HG03558 (cell line): ENCODE data around the gene OSBPL9.
"Not testable (repeated sequence)": the region's sequence is repeated elsewhere in the genome, so short reads cannot be mapped to it uniquely, and the experiment has no call there.

Experiments used
- ATAC-seq: cut with Tn5 transposase; IDR thresholded peaks from one replicate; pipeline ENCODE4 v1.9.1; 2021; ENCODE audit warnings: moderate number of reproducible peaks; ENCODE audit not compliant: unreplicated experiment; ENCODE audit errors: extremely low read depth

The OSBPL9 gene

DNA sequence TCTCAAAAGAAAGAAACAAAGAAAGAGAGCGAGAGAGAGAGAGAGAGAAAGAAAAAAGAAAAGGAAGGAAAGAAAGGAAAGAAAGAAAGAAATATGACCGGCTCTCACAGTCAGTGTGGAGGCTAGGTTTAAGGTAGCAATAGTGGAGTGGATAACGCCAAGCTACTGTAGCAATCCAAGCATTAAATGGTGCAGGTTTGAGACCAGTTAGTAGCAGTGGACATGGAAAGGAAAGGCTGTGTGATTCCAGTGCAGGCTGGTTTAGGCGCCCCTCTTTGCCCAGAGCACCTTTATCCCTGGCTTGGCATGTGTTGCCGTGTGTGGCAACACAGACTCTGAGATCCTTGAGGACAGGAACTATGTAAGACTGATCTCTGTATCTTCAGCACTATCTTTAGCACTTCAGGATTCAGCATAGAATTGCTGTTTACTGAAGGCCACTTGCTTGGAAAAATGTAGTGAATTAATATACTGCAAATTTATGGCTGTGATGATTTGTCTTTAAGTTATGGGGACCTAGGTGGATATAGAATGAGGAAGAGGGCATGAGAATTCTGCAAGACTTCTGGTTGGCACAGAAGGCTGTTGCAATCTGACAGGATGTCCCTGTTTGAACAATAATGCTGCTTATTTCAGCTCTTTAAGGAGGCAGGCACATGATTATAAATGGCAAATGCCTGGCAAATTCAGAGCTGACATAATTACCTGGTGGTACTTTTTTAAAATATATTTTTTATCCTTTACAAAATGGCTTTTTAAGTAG, 10.8 kb upstream of the OSBPL9 start:
- ATAC-seq, result no peak

DNA sequence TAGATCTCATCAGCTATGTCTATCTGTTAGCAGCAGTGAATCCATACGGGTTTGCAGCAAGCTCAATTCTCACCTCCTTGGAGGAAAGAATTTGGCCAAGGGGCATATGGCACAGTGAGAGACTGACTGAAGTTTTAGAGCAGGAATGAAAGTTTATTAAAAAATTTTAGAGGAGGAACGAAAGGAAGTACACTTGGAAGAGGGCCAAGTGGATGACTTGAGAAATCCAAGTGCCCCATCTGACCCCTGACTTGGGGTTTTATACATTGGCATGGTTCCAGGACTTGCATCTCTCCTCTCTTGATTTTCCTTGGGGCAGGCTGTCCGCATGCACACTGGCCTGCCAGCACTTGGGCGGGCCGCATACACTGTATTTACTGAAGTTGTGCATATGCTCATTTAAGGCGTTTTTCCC, 9.2 kb upstream of the OSBPL9 start:
- ATAC-seq, result no peak

DNA sequence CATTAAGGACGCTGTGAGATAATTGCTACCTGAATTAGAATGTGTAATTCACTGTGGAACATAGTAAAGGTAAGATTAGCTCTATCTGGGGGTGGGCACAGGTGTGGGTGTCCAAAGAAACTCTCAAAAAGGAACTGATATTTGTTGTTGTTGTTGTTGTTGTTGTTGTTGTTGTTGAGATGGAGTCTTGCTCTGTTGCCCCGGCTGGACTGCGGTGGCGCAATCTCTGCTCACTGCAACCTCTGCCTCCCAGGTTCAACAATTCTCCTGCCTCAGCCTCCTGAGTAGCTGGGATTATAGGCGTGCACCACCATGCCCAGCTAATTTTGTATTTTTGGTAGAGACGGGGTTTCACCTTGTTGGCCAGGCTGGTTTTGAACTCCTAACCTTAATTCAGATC, 6.8 kb upstream of the OSBPL9 start:
- ATAC-seq, result not testable (repeated sequence)

DNA sequence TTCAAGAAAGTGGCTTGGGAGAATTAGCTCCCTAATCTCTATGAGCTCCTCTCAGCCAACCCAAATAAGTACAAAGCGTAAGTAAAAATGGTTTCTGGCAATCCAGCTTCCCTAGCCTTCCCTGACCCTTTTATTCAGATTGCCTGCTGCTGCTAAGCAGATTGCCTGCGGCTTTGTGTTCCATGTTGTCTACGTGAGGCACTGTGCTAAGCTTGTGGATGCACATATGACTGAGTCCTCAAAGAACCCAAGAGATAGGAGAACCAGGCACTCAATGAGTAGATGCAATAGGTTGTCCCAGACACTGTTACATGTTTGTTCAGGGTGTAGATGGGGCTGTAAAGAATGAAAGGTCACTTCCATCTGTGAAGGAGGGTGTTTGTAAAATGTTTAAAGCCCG, 6.3 kb upstream of the OSBPL9 start:
- no peak for ATAC-seq

DNA sequence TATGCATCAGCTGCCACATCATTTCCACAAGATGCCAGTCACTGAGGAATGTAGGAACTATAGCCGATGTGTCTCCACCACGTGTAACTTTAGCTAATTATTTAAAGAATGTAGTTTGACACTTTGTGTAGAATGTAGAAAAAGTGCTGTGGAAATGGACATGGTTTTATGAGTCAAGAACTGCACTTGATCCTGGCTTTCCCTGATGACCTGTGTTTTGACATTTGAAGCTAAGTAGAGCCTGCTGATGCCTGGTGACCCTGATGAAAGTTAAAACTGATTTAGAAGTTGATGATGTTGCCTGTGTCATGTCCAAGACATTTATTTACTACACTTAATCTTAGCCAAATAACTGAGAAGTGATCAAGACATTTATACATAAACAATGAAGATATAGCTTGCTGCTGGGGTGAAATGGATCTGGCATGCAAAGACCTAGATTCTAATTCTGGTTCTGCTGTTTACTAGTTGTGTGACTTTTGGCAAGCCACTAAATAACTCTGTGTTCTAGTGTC, 4.4 kb upstream of the OSBPL9 start:
- ATAC-seq, result no peak

DNA sequence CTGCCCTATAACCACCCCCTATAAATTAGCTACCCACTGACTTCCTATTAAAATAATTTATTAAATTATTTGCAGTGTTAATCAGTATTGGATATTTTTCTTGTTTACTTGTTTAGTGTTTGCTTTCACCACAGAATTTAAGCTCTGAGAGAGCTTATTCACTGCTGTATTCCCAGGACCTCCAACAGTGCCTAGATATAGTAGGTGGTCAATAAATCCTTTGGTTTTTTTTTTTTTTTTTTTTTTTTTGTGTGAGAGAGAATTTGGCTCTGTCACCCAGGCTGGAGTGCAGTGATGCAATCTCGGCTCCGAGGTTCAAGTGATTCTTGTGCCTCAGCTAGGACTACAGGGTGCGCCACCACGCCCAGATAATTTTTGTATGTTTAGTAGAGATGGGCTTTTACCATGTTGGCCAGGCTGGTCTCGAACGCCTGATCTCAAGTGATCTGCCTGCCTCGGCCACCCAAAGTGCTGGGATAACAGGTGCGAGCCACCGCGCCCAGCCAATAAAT, 1.1 kb upstream of the OSBPL9 start:
- ATAC-seq, result no peak

DNA sequence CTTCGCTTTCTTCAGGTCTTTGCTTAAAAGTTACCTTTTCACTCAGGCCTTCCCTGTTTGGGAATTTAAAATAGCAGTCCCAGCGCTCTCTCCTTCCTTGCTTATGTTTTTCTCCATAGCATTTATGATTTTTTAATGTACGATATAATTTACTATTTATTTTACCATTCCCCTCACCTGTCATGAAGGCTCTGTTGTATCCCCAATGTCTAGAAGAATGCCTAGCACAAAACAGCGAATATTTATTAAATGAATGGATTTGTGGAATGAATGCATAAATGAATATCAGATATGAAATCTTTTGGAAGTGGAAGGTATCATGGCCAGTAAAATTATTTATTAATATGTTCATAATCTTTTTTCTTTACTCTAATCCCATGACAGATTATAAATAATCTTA, 402 bp upstream of the OSBPL9 start:
- no peak for ATAC-seq

DNA sequence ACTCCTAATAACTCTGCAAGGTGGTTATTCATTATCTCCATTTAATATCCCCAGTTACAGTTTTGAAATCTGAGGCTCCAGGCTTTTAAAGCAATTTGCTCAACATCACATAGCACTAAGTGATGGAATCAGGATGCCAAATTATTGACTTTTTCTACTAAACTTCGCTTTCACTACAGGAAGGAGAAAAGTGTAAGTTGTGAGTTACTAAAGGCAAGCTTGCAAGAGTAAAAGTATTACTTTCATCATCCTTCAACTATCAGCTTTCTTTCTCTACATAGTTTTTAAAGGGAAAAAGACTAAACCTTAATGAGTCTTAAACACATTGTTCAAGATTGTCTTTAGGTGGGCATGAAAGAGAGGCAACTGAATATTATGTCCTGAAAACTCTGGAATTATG, 1.8 kb downstream of the OSBPL9 start:
- no peak for ATAC-seq

DNA sequence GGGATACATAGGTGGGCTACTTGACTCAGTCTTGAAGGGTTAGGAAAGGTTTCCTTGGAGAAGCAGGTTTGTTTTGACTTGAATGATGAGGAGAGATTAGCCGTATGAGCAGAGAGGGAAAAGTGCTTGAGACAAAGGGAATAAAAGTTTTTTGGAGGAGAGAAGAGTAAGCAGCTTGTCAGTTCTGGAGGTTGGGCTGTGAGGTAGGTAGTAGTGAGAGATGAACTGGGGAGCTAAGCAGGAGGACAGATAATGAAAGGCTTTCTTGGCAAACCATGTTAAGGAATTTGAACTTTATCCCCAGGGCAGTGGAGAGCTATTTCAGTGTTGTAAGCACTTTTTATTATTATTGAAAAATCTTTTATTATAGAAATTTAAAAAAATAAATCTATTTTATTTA, 3.6 kb downstream of the OSBPL9 start:
- no peak for ATAC-seq

DNA sequence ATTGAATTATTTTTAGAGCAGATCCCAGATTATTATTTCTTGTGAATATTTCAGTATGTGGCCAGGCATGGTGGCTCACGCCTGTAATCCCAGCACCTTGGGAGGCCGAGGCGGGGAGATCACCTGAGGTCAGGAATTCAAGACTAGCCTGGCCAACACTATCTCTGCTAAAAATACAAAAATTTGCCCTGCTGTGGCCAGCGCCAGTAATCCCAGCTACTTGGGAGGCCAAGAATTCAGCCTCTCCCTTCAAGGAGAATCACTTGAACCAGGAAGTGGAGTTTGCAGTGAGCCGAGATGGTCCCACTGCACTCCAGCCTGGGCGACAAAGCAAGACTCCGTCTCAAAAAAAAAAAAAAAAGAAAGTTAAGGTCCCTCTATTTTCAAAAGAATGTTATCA, 4.3 kb downstream of the OSBPL9 start:
- ATAC-seq, result no peak

DNA sequence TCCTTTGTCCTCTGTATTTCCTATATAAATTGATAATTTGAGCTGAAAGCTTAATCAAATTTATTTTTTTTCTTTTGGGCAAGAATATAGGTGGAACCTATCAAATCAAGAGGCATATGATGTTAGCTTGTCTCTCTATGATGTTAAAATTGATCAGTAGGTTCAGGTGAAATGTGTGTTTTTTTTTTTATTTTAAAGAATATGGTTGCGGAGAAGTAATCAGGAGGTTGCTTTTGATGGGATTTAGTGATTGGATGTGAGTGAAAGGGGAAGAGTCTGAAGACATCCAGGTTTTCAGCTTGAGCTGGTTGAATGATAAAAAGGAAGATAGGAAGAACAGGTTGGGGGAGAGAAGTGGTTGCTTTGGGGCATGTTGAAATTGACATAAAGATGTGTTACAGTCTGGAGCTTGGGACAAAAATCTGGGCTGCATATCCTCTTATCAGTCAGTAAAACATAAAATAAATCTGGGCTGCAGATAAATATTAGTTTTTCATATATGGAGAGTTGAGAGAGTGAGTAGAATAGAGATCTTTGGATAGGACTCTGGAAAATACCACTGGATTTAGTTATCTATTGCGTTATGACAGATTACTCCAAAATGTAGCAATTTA, 5.1 kb downstream of the OSBPL9 start:
- no peak for ATAC-seq

DNA sequence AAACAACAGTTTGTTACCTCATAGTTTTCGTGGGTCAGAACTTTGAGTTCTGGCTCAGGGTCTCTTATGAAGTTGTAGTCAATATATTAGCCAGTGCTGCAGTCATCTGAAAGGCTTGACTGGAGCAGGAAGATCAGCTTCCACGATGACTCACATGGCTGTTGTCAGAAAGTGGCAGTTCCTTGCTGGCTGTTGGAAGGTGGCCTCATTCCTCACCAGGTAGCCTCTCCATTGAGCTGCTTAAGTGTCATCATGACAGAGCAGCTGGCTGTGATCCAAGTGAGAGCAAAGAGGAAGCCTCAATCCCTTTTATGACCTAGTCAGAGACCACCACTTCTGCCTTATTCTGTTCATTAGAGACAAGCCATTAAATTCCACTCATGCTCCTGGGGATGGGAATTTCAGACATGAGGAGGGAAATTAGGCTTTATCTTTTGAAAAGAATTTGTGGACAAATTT, 5.6 kb downstream of the OSBPL9 start:
- no peak for ATAC-seq

DNA sequence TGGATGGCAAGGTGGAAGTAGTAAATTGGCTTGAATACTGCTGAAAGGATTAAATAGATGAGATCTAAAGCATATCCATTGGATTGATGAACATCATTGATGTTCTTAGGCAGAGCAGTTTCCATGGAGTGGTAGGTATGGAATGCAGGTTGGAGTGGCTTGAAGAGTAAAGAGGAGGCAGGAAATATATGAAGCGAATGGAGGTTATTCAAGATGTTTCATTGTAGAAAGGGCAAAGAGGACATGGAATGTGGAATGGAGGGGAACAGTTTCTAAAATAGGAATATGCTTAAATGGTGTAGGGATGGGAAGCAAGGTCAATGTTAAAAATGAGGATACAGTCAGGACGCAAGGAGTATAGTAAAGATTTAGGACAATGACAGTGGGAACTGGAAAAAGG, 6.1 kb downstream of the OSBPL9 start:
- ATAC-seq, result no peak

DNA sequence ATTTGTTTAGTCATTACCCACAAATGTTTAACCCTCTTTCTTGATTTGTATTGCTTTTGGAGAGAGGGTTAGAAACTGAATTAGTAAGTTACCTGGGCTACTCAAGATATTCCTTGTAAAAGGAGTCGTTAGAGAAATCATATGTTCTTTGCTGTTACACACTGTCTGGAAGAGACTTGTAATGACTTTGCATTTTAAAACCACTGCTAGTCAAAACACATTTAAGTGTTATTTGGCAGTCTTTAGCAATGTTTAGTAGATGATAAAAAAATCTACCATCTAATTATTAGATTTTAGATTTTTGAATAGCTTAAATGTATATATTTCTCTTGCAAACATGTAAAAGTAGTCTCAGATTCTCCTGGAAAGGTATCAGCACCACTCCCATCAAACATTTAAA, 6.6 kb downstream of the OSBPL9 start:
- no peak for ATAC-seq

DNA sequence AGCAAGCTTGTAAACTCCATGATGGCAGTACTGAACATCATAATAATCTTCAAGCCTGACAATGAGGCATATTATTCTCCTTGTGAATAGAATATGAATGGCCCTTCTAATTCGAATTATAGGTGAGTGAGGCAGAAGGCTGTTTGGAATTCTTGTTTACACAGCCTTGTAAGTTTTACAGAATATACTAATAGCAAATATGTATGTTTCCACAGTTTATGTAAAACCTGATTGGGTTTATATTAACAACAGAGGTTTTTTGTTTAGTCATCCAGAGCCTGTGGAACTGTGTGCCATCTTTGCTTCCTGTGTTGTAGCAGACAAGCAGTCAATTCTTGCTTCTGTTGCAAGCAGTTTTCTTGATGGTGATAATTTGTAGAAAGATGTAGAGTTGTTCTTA, 8.0 kb downstream of the OSBPL9 start:
- ATAC-seq, result no peak

DNA sequence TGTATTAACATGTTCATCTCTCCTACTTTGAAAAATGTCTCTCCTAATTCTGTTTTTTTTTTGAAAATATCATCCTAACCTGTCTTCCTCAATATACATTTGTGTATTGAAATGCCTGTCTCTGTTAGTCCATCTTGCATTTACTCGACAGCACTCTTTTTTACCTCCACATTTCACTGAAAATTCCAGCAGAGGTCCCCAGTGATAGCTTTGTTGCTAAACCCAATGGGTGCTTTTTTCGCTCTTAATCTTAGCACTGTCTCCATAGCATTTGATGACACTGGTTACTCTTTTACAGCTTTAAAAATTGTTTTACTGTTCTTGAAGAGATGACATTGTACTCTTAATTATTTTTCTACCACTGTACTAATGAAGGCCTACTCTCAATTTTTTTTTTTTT, 10.8 kb downstream of the OSBPL9 start:
- no peak for ATAC-seq

DNA sequence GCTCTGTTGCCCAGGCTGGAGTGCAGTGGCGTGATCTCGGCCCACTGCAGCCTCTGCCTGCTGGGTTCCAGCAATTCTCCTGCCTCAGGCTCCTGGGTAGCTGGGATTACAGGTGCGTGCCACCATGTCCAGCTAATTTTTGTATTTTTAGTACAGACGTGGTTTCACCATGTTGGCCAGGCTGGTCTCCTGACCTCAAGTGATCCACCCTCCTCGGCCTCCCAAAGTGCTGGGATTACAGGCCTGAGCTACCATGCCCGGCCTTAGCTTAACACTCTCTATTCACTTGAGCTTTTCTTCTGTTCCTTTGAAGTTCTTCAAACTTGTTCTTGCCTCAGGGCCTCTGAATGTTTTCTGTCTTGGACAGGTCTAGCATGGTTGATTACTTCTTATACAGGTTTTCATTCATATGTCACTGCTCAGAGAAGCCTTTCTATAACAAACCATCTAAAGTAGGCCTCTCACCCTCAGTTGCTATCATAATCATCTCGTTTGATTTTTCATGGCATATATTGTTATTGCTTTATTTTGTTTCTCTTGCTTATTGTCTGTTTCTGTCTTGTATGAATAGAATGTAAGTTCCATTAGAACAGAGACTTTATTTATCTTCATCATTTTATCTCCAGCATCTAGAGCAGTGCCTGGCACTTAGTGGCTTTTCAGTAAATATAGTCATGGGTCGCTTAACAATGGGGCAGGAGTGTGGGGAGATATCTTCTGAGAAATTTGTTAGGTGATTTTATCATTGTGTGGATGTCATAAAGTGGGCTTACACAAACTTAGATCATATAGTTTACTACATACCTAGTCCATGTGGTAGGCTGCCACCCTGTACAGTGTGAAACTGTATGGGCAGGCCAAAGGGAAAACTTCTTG, 12.1 kb downstream of the OSBPL9 start:
- no peak for ATAC-seq

DNA sequence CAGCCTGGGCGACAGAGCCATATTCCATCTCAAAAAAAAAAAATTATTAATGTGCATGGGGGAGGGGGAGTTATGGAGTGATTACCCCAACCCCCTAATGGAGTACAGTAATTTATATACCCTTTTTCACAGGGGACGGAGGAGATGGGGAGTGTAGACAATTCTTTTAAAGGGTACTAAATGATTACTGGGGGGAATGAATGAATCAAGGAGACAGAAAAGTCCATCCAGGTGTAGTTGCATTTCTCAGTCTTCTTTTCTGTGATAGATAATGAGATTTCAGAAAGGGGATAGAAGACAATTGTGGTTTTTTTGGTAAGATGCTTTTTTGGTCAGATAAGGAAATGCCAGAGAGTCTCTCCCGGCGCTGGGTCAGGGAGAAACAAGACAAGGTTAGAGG, 13.0 kb downstream of the OSBPL9 start:
- no peak for ATAC-seq

DNA sequence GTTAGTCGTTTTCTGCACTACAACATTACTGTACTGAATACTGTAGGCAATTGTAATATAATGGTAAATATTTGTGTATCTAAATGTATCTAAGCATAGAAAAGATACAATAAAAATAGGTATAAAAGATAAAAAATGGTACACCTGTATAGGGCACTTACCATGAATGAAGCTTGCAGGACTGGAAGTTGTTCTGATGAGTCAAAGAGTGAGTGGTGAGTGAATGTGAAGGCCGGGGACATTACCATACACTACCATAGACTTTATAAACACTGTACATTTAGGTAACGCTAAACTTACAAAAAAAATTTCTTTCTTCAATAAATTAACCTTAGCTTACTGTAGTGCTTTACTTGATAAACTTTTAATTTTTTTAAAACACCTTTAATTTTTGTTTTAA, 13.5 kb downstream of the OSBPL9 start:
- ATAC-seq, result no peak

DNA sequence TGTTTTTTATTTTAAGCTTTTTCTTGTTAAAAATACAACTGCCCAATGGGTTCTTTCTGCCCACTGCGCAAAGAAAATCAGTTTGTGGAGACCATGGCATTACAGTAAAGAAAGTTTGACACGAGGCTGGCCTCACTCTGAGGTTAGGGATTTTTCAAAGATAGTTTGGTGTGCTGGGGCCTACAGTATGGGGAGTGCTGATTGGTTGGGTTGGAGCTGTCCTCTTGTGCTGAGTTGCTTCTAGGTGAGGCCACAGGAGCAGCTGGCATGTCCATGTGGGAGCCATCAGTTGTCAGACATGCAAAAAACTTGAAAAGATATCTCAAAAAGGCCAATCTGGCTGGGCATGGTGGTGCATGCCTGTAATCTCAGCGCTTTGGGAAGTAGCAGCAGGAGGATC, 14.0 kb downstream of the OSBPL9 start:
- ATAC-seq, result no peak

DNA sequence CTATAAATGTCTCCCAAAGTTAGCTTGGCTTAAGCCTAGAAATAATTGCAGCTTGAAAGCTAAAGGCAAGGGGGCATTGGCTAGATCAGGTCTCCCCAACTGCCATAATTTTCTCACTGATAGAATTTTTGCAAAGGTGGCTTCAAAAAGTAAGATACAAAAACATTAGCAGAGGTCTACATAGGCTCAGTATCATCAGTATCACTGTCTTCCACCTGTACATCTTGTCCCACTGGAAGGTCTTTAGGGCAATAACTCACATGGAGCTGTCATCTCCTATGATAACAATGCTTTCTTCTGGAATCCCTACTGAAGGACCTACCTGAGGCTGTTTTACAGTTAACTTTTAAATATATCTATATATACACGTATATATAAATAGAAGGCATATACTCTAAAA, 14.9 kb downstream of the OSBPL9 start:
- no peak for ATAC-seq
